Muscle of arm (tissue), 12 donors: ENCODE data around the gene HIRA. TPM values are rescaled to one million over a fixed set of nuclear protein-coding genes. Genes with fewer than 3 reads are reported as not detected.

Source experiments
- DNase-seq: peaks from one replicate; pipeline ENCODE4 v3.0.0-alpha.2; 2013
- polyA plus RNA-seq, 12 donors: library from polyadenylated mRNA; unstranded; fragments of 120-200 nt; gene quantifications; one replicate each; pipeline ENCODE4 v1.2.1, GENCODE V29; 2013; ENCODE audit not compliant: insufficient read length in 12 of 12

HIRA gene
- polyA plus RNA-seq, 12 donors, result 13.4 to 19.9 (median 16.6) TPM; not detected in 1

DNA sequence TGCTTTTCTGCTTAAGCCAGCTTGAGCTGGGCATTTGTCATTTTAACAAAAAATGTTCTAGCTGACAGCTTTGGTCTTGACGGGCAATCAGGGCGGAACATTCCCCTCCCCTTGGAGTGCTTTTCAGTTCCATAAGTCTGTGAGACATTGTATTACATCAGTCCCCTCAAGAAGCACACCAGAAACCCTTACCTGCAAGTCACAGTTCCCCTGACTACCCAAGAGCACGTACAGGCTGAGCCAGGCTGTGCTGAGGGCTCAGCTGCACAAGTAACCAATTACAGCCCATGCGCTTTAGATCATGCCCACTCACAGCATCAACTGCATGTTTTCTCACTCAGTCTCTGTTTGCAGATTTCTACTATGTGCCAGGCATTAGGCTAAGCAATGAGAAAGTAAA, 19.1 kb downstream of the HIRA start:
- no peak for DNase-seq

DNA sequence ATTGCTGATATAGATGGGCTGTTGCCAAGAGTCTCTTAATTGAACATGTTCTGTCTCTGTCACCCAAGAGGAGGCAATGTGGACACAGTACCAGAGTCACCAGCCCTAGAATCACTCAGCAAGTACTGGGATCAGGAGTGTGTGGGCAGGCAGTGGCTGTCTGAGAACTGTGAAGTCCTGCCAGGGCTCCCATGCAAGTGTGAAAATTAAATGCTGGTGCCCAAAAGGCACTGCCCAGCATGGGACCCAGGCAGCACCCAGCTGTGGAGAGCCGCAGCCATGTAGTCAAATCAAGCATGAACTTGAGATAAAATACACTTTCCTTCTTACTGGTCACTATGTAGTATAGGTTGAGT, 19.9 kb downstream of the HIRA start:
- no peak for DNase-seq

DNA sequence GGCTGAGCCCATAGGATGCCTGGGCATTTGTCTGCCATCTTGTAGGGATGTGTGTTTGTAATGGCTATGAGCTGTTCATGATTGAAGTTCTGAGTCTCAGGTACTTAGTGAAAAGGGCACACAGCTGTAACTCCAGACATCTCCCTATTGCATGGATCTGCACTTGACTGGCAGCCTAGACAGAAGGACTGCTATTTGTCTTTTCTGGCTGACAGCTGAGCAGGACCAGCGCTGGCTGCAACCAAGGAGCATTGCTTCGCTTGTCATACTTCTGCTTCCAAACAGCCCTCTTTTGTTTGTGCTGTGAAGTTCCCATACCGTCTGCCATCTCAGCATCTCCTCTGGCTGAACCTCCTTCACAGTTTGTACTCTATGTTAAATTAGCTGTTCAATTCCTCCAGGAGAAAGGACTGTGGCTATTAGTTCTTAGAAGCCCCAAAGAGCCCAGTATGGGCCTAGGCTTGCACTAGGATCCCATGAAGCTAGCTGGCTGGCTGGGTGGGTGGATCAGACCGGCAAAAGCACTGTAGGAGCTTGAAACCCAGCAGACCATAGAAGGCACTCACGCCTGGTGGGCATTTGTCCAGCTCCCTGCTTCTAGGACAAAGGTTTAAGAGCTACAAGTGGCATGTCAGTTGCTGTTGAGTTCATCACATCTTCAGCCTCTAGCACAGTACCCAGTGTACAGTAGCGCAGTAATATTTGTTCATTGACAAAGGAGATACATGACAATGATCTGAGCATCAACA, 20.4 kb downstream of the HIRA start:
- DNase-seq, result no peak

DNA sequence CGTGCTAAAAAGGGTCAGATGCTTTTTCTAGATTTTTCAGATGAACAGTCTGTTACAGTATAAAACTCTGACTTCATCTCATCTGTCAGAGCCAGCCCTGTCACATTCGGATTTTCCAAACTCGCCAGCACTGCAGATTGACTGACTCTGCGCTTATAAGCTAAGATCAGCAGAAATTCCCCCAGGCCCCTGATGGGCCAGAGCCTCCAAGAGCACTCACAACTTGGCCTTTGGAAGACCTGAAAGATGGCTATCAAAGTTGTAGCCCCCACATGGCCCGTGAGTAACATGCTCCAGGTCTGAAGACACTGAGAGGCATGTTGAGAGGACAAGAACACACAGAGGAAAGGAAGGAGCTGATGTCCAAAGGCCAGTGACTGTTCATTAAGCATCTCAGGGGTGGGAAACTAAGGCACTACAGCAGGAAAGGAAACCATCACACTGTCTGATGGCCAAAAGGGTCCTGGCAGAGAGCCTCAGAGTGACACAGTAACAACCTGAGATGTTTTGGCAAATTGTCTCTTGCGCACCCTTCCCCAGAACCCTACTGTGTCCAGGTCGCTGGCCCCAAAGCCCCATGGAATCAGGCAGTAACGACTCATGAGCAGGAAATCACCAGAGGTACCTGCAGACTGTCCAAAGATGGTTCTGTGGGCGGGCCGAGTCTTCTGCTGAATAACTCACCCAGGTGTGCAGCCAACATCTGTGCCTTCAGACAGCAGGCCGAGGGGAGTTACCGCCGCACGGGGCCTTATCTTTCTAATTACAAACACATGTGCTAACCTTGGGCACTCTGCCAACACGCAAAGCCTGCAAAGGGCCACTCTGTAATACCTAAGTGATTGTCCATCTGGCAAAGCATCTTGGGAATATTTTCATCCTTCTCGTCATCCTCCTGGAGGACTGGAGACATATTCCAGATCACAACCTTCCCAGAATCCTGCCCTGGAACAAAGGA, 23.6 kb downstream of the HIRA start:
- DNase-seq, result no peak

DNA sequence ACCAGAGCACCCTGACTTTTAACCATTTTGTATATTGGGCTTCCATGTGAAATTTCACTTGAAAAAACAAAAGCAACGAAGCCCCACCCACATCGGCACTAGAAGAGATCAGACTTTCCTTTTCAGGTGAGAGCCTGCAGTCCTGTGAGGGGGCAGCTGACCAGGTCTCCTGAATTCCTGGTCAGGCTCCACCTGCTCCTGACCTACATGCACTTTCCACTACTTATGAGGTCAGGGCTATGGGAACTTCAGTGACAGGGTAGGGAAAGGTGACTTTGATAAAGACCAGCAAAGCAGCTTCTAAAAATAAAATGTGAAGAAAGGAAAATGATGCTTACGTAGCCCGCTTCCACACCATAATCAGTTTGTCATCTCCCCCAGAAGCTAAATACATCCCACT, 24.7 kb downstream of the HIRA start:
- no peak for DNase-seq

DNA sequence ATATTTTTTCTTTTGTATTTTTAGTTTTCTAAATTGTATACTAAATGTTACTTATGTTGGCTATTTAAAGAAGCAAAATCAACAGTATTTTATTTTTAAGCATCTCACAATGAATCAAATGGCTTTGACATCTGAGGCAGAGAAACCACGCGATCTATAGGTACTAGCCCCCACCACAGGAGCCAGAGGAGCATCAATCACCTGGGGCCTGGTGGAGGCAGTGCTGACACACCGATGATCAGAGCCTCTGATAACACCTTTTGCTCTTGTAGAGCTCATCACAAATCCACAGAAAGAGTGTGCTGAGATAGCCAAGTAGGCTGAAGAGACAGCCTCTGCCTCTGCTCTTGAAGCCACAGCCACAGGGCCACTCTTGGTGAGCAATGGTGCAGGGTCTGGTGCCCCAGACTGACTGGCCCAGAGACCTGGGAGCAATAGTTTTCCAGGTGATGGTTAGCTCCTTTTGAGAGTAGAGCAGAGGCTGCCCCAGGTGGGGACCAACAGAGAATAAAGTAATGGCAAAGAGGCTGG, 25.2 kb downstream of the HIRA start:
- no peak for DNase-seq

DNA sequence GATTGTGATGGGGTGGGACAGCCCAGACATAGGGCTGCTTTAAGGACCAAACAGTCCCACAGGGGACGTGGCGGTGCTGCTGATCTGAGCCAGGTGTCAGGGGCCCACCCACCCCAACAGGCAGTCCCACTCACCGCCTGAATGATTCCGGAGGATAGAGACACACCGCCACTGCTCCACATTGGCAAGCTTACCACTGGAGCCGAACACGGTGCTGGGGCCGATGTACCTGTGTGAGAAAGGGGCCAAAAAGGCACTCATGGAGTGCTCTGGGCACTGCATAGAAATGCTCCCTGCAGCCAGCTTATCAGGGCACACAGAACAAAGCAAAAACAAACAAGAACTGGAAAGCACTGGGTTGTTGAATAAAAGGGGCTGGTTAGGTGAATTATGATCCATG, 25.9 kb downstream of the HIRA start:
- no peak for DNase-seq

DNA sequence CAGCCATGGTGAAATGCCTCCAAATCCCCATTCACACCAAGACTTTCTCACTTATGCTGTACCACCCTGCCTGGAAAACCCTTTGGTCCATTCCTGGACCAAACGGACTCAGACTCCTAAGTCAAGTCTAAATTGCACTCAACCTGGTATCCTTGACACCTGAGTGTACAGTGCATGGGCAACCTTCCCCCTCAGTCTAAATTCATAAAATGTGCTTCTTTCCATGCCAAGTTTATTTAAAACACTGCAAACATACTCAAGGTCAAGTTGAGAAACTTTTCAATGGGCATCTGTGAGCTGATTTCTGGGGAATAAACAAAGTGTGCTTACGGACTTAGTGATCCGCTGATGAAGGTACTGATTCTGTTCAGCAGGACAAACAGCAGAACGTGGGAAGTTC, 26.4 kb downstream of the HIRA start:
- no peak for DNase-seq

DNA sequence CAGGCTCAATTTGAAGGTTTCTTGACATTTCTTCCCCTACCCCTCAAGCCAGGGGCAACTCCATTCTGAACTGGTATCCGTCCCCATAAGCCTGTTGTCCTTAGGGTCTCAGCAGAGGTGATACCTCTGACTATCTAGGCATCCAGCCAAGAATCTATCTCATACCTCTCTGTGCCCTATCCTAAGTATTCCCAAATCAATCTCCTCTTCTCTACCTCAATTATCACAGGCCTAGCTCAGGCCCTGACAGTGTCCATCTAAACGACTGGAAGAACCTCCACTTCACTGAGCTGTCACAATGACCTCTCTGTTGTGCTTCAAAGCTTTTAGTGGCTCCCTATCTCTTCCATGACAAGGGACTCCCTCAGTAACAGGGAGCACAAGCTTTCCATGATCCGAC, 26.9 kb downstream of the HIRA start:
- DNase-seq, result no peak

DNA sequence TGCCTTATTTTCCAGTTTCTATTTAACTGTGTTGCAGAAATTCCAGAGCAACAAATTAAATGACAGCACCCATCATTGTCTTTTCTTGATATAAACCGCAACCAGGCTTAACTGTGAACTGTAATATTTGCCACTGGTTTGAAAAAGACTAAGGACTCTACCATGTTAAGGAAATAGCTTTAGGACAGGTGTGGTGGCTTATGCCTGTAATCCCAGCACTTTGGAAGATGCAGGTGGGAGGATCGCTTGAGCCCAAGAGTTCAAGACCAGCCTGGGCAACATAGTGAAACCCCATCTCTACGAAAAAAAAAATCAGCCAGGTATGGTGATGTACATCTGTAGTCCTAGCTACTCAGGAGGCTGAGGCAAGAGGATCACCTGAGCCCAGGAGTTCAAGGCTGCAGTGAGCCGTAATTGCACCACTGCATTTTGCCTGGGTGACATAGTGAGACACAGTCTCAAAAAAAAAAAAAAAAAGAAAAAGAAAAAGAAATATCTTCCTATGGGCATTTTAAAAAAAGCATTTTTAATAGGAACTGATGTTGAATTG, 28.8 kb downstream of the HIRA start:
- no peak for DNase-seq

DNA sequence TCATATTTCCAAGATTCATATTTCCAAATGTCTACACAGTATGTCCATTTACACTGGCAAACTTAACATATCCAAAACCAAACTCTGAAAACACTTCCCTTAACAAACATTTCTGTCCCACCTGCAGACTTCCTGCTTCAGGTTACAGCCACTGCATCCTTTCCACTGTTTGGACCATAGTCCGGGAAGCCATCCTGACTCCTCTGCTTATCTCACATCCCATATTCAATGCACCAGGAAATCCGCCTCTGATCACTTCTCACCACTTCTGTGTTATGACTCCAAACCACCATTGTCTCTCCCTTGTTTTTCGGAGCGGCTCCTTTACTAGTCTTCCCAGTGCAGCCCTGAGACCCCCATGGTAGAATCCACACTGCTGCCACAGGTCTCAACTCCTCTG, 30.1 kb downstream of the HIRA start:
- DNase-seq, result no peak

DNA sequence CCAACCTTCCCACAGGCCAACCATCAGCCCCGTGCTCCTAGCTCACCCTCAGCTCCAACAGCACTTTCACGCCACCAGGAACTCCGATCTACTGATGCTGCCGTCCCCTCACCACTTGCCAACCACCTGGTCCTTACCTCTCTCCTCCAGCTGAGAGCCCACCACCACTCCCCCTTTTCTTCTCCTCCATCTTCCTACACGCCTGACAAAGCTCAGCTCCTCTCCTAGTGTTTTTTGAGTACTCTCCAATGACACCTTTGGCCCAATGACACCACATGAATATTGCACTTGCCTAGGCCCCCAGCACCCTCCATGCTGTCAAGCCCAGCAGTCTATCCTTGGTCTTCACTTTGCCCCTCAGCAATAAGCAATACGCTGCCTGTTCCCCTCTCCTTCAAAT, 30.7 kb downstream of the HIRA start:
- no peak for DNase-seq

DNA sequence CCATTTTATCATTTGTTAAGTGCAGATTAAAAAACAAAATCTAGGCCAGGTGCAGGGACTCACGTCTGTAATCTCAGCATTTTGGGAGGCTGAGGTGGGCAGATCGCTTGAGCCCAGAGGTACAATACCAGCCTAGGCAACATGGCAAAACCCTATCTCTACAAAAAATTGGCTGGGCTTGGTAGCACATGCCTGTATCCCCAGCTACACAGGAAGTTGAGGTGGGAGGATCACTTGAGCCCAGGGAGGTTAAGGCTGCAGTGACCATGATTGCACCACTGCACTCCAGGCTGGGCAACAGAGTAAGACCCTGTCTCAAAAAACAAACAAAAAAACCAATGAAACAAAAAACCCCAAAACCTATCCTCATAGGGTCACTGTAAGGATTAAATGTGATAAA, 32.9 kb downstream of the HIRA start:
- no peak for DNase-seq

DNA sequence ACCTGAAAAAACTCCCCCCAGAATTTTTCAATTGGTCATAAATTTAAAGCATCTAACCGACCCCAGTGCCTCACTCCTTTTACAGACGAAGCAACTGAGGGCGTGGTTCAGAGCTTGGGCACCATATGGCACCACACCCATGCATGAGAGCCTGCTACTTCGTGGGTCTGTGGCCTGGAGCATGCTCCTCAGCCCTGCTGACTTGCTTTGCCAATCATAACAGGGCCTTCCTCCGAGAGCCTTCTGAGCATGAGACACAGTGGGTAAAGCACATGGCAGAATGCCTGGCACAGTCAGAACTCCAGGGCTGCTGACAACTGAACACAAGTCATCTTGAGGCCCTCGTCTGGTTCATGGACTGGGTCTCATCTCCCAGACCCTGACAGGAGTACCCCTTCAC, 33.3 kb downstream of the HIRA start:
- DNase-seq, result no peak

DNA sequence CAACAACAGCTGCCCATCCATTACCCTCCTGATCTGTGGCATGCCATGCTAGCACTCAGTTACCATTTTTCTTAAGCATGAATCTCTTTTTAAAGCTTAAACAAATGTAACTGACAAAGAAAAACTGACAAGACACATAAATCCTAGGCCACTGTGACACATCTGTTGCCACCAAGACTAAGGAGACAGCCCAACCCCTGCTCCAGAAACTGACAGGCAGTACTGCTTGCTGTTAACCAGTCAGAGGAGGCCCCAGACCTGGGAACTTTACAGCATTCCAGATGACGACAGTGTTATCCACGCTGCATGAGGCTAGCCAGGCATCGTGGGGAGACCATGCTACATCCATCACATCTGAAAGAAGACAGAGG, 33.8 kb downstream of the HIRA start:
- DNase-seq, result no peak

DNA sequence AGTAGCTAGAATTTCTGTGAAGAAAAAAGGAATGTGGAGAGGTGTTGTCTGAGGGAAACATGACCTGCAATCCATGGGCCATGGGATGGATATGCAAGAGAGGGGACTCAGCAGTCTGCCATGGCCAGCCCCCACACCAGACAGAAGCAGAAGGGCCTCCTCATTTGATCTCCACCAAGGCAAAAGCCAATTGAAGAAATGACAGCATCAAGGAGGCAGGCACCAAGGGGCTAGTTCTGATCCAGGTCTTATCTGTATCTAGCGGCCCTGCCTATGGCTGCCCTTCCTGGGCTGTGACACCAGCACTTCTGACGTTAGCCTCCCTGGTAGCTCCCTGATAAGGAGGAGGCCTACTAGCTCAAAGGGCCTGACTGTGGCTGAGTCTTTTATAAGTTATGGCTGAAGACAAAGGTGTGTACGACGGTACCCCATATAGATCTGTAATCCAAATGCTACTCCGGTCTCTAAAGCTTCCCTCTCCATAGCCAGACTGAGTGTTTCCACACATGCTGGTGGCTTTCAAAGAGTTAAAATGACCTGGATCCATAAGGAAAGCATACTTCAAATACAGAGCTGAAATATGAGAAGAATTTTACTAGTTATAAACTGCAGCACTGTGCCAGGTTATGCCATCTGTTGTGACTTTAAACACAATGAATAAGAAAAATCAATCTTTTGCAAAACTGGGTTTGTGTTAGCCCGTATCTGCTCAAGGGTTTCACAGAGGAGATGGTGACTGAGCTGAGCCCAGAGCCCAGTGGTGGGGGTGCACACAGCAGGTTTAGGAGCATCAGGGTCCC, 34.4 kb downstream of the HIRA start:
- DNase-seq, result no peak

DNA sequence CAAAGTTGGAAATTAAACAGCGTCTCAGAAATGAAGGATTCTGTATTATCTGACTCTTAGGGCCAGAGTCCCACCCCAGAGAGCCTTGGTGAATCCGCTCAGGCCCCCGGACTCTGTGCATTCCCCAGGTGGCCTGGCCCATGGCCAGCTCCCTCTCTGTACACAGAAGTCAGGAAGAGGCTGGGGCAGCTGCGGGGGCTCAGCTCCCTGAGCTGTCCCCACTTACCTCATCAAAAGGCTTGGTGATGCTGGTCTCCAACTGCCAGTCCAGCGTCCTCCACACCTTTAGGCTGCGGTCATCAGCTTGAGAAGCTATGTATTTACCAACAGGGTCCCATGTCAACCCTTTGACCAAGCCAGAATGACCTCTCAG, 35.0 kb downstream of the HIRA start:
- DNase-seq, result no peak

DNA sequence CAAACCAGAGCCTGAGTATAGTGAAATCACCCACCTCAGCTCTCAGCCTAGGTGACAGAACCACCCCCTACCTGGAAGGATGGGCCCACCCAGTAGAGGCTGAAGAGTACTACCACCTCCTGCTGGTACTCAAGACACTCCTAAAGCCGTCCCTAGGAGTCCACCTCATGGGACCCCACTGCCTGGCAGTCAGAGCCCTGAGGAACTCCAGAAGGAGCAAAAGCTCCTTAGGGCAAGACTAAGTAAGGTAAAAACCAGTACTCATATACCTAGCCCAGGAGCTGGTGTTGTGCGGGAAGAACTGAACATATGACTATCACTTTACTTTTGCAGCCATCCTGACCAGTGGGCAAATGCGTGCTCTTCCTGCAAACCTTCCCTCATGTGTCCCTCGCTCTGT, 36.3 kb downstream of the HIRA start:
- DNase-seq, result no peak

DNA sequence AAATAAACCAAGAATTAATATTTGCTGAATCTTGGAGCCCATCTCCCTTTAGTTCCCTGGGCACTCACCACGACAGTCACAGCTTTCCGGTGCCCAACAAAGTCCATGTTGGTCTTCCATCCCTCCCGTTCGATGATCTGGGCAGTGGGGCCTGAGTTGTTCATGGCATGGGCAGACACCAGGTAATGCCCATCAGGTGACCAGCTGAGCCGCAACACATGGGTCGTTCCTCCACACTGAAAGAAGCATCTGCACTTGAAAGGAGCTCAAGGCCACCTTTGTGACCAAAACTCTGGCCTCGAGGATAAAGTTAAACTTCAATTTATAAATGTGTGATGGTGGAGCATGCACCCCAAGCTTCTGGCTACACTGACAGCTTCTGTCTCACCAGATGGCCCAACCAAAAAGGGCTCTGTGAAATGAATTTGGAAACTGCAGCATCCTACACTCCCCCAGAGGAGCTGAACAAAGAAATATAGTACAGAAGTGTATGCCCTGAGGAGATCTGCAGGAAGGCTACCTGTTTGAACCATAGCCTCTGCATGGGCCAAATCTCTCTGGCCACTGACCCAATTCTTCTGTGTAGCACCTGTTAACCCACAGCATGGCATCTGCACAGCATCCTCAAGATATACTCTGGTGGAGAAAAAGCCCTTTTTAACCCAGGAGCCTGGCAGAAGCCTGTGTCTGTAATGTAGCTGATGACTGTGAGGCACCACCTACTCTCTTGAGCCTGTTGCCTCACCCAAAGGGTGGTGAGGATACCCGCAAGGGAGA, 37.1 kb downstream of the HIRA start:
- DNase-seq, result no peak

DNA sequence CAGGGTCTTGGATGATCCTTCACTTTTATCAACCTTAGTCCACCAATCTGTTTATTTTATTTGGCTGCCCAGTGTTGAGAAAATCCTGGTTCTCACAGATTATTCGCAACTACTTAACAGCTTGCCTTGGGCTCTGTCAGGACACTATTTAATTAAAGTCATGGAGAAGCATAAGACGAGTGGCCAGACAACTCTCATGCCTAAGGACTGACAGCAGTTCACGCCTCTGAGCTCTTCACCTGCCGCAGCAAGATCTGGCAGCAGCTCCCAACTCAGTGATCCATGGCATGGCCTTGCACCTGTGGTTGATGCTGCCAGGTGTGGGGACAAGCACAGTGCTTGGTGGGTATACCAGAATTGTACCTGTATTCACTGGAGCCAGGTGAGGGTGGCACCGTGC, 37.8 kb downstream of the HIRA start:
- DNase-seq, result no peak

DNA sequence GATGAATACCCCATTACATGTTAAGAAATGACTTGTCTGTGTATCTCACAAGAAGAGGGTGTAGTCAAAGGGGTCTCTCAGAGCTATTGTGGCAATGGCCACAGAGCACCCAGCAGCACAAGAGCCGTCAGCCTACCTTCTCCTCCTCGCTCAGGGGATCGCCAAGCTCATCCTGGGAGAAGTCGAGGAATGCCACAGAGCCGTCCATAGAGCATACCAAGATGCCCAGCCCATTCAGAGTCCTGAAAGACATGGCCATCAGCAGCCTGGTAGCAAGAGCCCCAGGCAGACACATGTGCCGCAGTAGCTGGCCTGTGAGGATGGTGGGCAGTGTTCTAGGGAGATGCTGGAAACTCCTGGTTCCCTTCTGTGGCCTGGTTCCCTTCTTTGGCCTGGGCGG, 44.0 kb downstream of the HIRA start:
- DNase-seq, result no peak
